HL-60 (cell line): ENCODE results near the gene THEM4.

Experiments
- POLR2AphosphoS5 ChIP-seq: IDR thresholded peaks from 2 replicates; pipeline ENCODE4 v1.6.1; 2012; ENCODE audit warnings: low read depth
- TF ChIP-seq, protein P1 (sequence below): IDR thresholded peaks from one replicate; pipeline ENCODE4 v1.5.1; 2011; ENCODE audit warnings: low read length, control low read depth, inconsistent platforms; ENCODE audit not compliant: insufficient read depth
- TF ChIP-seq, protein P2 (sequence below): IDR thresholded peaks from 2 replicates; pipeline ENCODE4 v1.6.1; 2012; ENCODE audit warnings: low read depth; ENCODE audit not compliant: insufficient replicate concordance

DNA sequence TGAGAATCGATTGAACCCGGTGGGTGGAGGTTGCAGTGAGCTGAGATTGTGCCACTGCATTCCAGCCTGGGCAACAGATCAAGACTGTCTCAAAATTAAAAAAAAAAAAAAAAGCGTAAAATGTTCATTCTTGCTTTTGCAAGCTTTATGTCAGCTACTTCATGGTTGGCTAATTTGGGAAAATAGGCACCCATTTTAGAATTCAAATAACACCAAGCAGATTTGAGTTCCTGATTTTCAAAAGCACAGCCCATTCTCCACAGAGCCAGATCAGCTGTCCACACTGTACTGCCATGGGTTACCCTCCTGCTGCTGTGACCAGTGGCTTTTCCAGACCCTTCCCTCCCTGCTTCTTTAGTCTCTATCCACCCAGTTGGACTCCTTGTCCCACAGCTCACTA, 60.2 kb downstream of the THEM4 start:
- TF ChIP-seq, protein P1, sequence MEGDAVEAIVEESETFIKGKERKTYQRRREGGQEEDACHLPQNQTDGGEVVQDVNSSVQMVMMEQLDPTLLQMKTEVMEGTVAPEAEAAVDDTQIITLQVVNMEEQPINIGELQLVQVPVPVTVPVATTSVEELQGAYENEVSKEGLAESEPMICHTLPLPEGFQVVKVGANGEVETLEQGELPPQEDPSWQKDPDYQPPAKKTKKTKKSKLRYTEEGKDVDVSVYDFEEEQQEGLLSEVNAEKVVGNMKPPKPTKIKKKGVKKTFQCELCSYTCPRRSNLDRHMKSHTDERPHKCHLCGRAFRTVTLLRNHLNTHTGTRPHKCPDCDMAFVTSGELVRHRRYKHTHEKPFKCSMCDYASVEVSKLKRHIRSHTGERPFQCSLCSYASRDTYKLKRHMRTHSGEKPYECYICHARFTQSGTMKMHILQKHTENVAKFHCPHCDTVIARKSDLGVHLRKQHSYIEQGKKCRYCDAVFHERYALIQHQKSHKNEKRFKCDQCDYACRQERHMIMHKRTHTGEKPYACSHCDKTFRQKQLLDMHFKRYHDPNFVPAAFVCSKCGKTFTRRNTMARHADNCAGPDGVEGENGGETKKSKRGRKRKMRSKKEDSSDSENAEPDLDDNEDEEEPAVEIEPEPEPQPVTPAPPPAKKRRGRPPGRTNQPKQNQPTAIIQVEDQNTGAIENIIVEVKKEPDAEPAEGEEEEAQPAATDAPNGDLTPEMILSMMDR: no peak
- TF ChIP-seq, protein P2, sequence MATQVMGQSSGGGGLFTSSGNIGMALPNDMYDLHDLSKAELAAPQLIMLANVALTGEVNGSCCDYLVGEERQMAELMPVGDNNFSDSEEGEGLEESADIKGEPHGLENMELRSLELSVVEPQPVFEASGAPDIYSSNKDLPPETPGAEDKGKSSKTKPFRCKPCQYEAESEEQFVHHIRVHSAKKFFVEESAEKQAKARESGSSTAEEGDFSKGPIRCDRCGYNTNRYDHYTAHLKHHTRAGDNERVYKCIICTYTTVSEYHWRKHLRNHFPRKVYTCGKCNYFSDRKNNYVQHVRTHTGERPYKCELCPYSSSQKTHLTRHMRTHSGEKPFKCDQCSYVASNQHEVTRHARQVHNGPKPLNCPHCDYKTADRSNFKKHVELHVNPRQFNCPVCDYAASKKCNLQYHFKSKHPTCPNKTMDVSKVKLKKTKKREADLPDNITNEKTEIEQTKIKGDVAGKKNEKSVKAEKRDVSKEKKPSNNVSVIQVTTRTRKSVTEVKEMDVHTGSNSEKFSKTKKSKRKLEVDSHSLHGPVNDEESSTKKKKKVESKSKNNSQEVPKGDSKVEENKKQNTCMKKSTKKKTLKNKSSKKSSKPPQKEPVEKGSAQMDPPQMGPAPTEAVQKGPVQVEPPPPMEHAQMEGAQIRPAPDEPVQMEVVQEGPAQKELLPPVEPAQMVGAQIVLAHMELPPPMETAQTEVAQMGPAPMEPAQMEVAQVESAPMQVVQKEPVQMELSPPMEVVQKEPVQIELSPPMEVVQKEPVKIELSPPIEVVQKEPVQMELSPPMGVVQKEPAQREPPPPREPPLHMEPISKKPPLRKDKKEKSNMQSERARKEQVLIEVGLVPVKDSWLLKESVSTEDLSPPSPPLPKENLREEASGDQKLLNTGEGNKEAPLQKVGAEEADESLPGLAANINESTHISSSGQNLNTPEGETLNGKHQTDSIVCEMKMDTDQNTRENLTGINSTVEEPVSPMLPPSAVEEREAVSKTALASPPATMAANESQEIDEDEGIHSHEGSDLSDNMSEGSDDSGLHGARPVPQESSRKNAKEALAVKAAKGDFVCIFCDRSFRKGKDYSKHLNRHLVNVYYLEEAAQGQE: no peak
- no peak for TF ChIP-seq POLR2AphosphoS5
